ENCODE measurements around the gene LDLRAD2.

LDLRAD2 gene

DNA sequence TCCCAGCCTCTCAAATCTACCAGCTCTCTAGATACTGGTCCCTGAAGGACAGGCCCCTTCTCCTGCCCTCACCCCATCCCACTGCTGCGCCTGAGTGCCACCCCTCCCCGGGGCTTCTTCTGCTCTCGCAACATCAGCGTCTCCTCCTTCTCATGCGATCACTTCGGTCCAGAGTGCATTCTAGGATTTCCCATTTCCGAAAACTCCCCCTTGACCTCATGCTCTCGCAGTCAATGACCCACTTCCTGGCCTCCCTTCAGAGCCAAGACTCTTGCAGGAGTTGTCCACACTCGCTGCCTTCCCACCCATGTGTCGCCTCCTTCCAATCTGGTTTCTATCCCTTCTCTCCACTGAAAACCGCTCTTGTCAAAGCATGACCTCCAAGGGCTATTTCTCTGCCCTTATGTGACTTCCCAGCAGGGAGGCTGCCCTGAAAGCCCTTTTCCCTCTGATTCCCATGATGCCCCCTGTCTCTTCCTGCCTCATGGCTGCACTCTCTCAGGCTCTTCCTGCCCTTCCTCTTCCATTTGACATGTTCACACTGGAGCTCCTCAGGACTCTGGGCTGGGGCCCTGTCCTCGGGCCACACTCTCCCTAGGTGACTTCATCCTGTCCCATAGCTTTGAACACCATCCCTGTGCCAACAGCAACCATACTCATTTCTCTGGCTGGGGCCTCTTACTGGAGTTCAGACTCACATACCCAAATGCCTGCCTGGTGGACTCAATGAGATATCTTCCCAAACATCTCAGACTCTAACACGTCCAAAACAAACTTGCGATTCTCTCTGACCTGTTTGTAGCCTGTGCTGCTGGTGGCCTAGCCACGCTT, 46.0 kb downstream of the LDLRAD2 start:
- no peak for DNase-seq (ENCODE audit: extremely low read depth in 1 of 2, low read depth in 1 of 2)

GRCh38 chr1:21859669-21860179, 47.7 kb downstream of the LDLRAD2 start:
- no peak for DNase-seq (ENCODE audit: extremely low read depth in 1 of 2, low read depth in 1 of 2)

GRCh38 chr1:21860971-21861370, 48.9 kb downstream of the LDLRAD2 start:
- DNase-seq (ENCODE audit: extremely low read depth in 1 of 2, low read depth in 1 of 2): no peak

DNA sequence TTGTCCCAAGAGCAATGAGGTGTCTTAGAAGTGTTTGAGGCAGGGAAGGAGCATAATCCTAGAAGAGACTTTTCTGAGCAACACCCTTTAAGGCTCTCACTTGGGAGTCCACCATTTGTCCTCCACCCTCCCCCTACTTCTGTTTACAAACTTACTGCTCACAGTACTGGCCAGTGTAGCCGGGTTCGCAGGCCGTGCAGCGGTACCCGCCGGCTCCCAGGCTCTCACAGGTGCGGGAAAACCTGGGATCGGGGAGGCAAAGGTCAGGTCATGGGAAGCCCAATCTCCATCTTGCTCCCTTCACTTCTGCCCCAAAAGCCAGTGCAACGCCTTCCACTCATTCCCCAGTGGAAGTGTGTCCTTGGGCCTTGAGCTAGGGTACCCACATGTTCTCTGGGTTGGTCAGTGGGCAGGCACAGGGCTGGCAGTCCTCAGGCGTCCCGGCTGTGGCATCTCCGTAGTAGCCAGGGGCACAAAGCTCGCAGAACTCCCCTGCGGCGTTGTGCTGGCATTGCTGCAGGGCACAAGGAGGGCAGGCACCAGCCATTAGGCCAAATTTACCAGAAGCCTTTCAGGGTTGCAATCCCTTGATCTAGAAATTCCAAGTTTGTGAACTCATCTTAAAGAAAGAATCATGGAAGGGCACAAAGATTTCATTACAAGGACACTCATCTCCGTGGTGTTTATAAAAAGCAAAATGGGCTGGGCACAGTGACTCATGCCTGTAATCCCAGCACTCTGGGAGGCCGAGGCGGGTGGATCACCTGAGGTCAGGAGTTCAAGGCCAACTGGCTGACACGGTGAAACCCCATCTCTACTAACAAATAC, 49.8 kb downstream of the LDLRAD2 start:
- no peak for DNase-seq (ENCODE audit: extremely low read depth in 1 of 2, low read depth in 1 of 2)

DNA sequence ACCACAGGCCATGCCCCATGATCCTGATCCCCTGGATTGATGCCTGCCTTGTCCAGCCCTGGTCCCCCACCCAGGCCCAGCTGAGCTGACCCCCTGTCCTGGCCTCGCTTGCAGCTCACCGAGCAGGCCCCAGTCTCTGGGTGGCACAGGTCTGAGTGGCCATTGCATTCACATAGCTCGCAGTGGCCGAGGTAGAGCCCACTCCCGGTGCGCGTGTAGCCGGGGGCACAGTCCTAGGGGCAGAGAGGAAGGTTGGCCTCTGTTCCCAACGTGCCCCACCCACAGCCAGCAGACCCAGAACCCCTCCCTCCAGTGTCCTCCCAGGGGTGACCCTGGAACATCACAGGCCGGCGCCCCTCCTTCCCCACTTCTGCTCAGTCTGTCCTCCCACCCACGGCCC, 51.9 kb downstream of the LDLRAD2 start:
- DNase-seq (ENCODE audit: extremely low read depth in 1 of 2, low read depth in 1 of 2): no peak

- DNase-seq (ENCODE audit: extremely low read depth in 1 of 2, low read depth in 1 of 2): no peak
Observed at GRCh38 chr1:21864730-21865129, 52.7 kb downstream of the LDLRAD2 start.

- no peak for DNase-seq (ENCODE audit: extremely low read depth in 1 of 2, low read depth in 1 of 2)
Observed at GRCh38 chr1:21865609-21865942, 53.5 kb downstream of the LDLRAD2 start.

- no peak for DNase-seq (ENCODE audit: extremely low read depth in 1 of 2, low read depth in 1 of 2)
Observed at GRCh38 chr1:21865943-21866706, 54.1 kb downstream of the LDLRAD2 start.

DNA sequence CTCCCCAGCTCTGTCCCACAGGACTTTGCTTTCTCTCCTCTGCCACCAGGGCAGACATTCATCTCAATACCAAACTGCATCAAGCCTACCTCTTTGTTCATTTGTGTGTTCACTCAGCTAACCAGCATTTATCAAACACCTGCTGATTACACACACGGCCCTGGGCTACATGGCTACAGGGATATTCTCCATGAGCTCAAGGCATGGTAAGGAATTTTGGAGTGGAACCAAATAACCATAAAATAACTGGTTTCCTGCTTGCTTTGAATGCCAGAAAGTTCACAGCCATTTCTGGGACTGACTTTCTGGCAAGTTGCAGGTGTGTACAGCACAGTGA, 54.6 kb downstream of the LDLRAD2 start:
- no peak for DNase-seq (ENCODE audit: extremely low read depth in 1 of 2, low read depth in 1 of 2)

DNA sequence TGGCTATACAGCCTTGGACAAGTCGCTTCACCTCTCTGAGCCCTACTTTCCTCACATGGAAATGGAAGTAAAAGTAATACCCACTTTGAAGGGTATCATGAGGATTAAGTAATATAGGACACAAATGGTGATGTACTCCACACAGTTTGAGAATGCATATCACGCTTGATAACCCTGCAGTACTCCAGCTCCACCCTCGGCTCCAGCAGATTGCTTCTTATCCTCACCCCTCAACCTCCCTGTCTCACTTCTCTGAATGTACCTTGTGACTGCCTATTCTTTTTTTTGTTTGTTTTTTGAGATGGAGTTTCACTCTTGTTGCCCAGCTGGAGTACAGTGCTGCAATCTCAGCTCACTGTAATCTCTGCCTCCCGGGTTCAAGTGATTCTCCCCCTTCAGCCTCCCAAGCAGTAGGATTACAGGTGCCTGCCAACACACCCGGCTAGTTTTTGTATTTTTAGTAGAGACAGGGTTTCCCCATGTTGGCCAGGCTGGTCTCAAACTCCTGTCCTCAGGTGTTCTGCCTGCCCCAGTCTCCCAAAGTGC, 55.5 kb downstream of the LDLRAD2 start:
- DNase-seq (ENCODE audit: extremely low read depth in 1 of 2, low read depth in 1 of 2): no peak

GRCh38 chr1:21868482-21868881, 56.4 kb downstream of the LDLRAD2 start:
- no peak for DNase-seq (ENCODE audit: extremely low read depth in 1 of 2, low read depth in 1 of 2)

DNA sequence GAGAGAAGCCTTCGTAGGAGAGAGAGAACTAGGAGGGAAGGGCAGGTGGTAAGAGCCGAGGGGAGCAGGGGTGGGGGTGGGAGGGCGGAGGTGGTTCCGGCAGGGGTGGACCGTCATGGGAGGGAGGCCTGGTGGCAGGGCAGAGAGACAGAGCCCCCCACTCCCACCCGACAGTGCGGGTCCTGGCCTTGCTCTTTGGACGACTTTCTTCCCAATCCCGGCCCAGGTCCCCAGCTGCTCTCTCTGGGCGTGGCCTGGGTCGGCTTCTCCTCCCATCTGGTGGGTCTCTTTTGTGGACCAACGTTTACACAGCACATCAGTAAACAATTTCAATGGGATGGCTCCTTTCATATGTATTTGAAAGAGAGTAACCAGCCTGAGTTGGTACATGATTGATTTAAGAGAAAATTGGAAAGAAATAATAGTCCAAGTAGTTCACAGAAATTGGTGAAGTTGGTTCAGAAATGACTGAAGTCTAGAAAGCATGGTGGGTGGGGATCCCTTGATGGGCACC, 56.9 kb downstream of the LDLRAD2 start:
- DNase-seq (ENCODE audit: extremely low read depth in 1 of 2, low read depth in 1 of 2): no peak

DNA sequence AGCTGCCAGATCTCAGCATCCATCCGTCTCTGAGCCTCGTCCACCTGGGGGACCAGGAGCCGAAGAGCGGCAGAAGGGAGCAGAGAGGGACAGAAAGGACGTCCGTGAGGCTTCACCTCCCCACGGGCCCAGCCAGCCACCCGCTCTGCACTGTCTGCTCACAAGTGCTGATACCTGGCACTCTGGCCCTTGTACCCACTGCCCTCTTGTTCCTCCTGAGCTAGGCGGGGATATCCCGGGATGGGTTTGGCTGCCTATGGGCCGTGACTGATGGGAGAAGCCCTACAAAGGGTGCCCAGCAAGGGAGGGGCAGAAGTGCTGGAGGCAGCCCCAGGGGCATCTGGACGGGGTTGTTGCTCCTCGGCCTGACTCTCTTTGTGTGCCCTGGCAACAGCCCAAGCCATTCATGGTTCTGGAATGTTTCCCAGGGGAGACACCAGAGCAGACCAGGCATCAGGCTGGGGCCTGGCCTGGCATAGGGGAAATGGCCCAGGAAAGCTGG, 57.6 kb downstream of the LDLRAD2 start:
- DNase-seq (ENCODE audit: extremely low read depth in 1 of 2, low read depth in 1 of 2): no peak

DNA sequence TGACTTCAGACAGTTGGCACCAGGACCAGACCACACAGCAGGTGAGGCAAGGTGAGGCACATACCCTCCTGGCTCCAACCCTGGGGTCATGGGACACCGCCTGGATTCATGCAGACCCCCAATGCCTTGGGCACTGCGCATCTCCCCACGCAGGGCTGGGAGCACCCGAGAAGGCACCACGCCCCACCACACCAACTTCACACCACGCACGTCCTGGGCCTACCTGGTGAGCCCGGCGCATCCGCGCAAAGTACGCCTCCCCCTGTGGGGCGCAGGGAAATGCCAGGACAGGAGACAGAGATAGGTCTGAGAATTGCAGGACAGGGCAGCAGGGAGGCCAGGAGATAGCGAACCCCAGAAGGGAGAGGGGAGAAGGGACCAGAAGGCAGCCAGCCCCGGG, 58.5 kb downstream of the LDLRAD2 start:
- DNase-seq (ENCODE audit: extremely low read depth in 1 of 2, low read depth in 1 of 2): no peak

- no peak for DNase-seq (ENCODE audit: extremely low read depth in 1 of 2, low read depth in 1 of 2)
Observed at GRCh38 chr1:21871943-21872342, 59.9 kb downstream of the LDLRAD2 start.

DNA sequence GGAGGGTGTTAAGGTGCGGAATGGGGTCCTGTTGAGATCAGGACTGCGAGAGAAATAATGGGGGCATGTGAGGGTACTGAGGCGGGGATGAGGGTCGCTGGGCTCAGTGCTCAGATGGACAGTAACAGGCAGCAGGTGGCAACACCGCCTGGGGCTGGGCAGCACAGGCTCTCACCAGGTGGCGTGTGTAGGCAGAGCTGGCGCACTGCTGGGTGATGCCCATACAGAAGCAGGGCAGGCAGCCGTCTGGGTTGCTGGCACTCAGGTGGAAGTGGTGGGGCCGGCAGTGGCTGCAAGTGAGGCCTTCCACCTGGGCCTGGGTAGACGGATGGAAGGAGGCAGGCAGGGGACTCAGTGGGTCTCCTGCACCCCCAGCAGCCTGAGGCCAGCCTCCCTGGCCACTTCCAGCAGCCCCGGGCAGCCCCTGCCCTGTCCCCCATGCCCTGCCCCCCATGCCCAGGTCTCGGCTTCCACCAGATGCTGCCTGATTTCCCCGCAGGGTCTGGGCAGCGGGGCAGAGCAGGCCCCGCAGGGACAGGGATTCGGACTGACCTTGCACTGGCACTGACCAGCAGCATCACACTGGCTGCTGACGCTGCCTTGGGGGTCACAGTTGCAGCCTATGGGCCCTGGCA, 60.5 kb downstream of the LDLRAD2 start:
- no peak for DNase-seq (ENCODE audit: extremely low read depth in 1 of 2, low read depth in 1 of 2)

DNA sequence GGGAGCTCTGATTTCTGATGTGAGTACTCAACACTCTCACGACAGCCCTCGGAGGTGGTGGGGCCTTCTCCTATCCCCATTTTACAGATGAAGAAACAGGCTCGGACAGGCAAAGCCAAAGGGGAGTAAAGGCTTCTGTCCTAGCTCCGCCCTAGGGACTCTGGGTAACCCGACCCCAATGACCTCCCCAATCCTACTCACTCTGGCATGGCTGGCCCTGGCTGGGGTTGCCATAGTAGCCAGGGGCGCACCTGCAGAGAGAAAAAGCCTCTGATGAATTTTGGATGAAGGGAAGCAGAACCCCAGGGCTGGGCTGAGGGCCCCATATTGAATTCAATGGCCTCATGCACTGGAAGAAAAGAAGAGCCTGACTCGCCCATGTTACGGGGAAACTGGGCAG, 61.1 kb downstream of the LDLRAD2 start:
- no peak for DNase-seq (ENCODE audit: extremely low read depth in 1 of 2, low read depth in 1 of 2)

DNA sequence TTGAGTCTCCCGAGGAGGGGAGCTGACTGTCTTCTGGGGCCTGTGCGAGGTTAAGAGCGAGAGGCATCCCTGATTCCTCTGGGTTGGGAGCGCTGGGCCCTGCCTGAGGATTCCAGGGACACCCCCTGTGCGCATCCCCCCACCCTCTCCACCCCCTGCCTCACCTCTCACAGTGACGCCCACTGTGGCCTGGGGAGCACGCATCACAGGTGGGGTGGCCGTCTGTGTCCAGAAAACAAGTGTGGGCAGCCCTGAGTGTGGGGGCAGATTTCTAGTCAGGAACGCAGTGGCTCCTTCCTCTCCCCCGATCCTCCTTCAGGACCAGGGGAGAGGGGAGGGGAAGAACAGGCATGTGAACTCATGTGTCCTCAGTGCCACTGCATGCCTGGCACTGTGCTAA, 61.7 kb downstream of the LDLRAD2 start:
- DNase-seq (ENCODE audit: extremely low read depth in 1 of 2, low read depth in 1 of 2): no peak

- DNase-seq (ENCODE audit: extremely low read depth in 1 of 2, low read depth in 1 of 2): no peak
Observed at GRCh38 chr1:21874328-21874727, 62.3 kb downstream of the LDLRAD2 start.
